8988T (cell line): ENCODE results near the gene POU2F1.
"Not testable (repeated sequence)": the region's sequence is repeated elsewhere in the genome, so short reads cannot be mapped to it uniquely, and the experiment has no call there.

ENCODE experiments used
- DNase-seq: peaks from one replicate; pipeline ENCODE4 v3.0.0; 2011

Gene POU2F1

DNA sequence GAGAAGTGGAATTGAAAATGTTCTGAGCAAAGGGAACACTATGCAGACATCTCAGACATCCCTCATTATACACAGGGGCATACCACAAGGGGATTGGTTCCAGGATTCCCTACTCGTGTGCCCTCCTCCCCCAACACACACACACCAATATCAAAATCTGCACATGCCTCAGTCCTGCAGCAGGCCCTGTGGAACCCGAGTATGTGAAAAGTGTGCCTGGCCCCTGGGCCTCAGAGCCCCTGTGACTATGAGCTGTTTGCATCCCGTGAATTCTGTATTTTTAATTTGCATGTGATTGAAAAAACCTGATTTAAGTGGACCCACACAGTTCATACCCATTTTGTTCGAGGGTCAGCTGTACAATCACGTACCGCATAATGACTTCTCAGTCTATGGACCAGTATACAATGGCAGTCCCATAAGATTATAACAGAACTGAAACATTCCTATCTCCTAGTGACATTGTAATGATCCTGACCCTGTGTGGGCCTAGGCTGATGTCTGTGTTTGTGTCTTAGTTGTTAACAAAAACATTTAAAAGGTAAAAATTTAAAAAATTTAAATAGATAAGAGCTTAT is 11.3 kb downstream of the POU2F1 start:
- no peak for DNase-seq

GRCh38 chr1:167232801-167233200 is 12.1 kb downstream of the POU2F1 start:
- no peak for DNase-seq

GRCh38 chr1:167233373-167233772 is 12.7 kb downstream of the POU2F1 start:
- DNase-seq: no peak

DNA sequence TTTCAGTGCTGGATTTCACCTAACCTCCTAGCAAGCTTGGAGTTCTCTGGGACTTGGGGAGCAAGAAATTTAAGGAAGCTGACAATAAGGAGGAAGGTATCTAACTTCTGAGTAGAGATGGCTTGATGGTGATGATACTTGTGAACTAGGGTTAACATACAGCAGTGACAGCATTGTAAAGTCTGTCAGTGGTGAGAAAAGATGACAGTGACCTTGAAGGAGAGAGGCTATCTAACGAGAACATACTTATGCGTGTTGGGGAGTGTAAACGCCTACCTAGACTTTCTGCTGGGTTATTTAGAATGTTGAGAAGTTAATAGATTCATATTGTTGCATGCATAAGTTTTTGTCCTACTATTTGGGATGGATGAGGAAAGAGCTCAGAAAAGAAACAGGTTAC is 16.3 kb downstream of the POU2F1 start:
- no peak for DNase-seq

DNA sequence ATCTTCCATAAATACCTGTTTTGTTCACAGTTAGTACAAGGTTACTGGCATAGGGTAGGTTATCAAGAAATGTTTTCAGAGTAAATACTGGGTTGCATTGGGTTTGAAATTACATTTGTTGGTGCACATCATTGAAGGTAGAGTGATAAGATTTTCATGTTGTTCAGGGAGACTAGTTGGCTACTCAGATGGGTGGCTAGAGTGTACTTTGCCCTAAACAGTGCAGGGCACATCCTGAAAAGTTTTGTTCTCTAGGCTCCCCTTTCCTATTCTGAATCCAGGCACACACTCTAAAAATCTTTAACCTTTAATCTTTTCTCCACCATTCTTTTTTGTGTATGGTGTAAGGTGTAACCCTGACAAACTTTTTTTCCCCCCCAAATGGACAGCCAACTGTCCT is 18.0 kb downstream of the POU2F1 start:
- DNase-seq: no peak

GRCh38 chr1:167239257-167239656 is 18.6 kb downstream of the POU2F1 start:
- no peak for DNase-seq

- DNase-seq: no peak
These were observed 23.6 kb downstream of the POU2F1 start for GRCh38 chr1:167244244-167244643.

DNA sequence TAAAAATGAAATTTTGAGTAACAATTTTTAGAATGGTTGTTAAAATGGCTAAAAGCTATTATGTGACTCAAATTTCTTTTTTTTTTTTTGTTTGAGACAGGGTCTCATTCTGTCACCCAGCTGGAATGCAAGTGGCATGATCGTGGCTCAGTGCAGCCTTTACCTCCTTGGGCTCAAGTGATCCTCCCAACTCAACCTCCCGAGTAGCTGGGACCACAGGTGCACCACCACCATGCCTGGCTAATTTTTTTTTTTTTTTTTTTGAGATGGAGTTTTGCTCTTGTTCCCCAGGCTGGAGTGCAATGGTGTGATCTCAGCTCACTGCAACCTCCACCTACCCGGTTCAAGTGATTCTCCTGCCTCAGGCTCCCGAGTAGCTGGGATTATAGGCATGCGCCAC is 24.5 kb downstream of the POU2F1 start:
- not testable (repeated sequence) for DNase-seq

DNA sequence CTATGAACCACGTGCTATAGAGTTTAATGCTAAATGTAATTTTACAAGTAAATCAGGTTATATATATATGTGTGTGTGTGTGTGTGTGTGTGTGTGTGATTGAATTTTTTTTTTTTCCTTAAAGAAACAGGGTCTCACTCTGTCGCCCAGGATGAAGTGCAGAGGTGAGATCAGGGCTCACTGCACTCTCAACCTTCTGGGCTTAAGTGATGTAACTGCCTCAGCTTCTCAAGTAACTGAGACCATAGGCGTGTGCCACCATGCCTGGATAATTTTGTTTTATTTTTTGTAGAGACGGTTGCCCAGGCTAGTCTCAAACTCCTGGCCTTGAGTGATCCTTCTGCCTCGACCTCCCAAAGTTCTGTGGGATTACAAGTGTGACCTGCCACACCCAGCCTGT is 26.3 kb downstream of the POU2F1 start:
- DNase-seq: no peak

GRCh38 chr1:167247754-167248153 is 27.1 kb downstream of the POU2F1 start:
- DNase-seq: no peak

GRCh38 chr1:167248707-167249642 is 28.3 kb downstream of the POU2F1 start:
- no peak for DNase-seq

DNA sequence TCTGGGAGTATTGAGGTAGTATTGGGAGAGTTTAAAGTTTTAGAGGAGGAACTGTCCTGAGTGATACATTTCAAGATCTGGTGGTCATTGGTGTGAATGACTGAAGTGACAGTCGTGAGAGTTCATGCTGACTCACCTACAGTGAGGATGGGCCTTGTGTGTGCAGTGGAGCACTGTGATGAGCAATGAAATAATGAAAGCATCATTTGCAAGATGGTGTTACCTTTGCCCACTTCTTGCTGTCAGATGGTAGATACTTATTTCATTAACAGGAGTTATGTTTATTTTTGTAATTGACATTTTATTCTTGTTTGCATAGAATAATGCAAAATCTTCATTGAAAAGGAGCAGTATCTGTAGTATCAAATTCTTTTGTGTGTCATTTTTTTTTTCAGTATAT is 29.0 kb downstream of the POU2F1 start:
- no peak for DNase-seq

DNA sequence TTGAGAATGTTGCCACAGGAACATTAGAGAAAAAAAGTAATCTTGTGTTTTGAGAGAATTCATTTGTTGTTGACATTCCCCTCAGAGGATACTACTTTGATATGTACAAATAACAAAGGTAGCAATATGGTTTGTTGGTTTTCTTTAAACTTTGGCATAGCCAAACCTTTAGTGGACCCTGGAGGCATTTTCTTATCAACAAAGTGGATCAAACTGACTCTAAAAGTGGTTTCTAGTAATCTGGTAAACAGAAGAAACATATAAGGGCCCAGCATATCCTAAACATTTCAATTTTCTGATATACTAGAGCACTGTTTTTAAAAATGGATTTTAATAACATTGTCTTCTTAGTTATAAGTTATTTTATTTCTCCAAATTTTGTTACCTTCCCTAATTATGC is 29.8 kb downstream of the POU2F1 start:
- no peak for DNase-seq

DNA sequence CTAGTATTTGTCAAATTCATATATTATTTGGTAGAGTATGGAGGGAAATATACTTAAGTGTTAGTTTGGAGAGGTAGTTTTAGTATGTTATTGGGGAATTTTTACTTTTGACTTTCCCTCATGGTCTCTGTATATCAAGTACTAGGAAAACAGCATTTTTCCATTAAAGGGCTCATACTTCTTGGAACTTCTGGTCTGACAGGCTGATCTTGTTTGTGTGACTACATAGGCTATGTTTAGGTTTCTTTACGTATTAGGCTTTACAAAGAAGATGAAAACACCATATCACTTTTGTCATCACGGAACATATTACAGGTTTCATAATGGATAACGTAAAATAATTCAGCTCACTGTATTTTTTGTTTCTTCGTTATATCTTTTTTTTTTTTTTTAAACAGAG is 30.8 kb downstream of the POU2F1 start:
- no peak for DNase-seq

DNA sequence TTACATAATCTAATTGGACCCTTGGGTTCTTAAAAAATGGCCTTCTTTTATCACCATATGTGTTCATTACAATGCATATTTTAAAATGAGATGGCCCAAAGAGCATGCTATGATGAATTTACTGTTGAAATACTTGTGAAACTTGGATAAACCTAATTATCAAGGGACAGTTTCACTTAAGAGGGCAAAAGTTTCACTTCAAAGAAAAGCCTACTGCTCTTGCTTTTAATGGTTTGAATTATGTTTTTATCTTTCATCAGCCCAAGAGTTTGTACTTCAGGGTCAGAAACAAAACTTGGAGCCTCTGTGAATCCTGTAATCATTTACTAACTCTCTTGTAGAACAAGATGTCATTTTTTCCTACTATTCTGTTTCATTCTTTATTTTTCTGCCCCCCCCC is 32.3 kb downstream of the POU2F1 start:
- DNase-seq: no peak

DNA sequence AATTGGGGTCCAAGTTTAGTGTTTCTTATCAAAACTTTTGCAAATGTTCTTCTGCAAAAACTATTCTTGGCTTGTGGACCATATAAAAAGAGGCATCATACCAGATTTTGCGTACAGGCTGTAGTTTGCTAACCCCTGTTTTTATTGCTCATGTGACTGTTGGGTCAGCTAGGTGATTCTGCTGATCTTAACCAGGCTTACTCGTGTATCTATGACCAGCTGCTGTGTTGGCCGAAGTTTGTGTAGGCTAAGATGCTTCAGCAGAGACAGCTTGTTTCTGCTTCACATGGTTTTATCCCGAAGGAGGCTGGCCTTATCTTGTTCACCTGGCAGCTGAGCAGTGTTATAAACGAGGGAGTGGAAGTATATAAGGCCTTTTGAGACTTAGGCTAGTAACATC is 38.2 kb downstream of the POU2F1 start:
- DNase-seq: no peak

- DNase-seq: no peak
These were observed 42.1 kb downstream of the POU2F1 start for GRCh38 chr1:167262836-167263235.

DNA sequence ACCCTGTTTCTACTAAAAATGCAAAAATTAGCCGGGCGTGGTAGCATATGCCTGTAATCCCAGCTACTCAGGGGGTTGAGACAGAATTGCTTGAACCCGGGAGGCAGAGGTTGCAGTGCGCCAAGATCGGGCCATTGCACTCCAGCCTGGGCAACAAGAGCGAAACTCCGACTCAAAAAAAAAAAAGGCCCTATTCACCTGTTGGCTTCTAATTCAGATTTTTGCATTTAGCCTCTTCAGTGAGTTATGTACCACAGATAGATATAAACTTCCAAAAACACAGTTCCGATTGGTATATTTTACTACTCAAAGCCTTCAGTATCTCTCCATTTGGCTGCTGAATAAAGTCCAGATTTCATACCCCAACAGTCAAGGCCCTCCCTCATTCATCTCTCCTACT is 42.7 kb downstream of the POU2F1 start:
- no peak for DNase-seq

GRCh38 chr1:167263819-167264464 is 43.3 kb downstream of the POU2F1 start:
- DNase-seq: no peak

GRCh38 chr1:167266965-167267364 is 46.3 kb downstream of the POU2F1 start:
- no peak for DNase-seq

- DNase-seq: no peak
These were observed 47.7 kb downstream of the POU2F1 start for GRCh38 chr1:167268347-167268787.

DNA sequence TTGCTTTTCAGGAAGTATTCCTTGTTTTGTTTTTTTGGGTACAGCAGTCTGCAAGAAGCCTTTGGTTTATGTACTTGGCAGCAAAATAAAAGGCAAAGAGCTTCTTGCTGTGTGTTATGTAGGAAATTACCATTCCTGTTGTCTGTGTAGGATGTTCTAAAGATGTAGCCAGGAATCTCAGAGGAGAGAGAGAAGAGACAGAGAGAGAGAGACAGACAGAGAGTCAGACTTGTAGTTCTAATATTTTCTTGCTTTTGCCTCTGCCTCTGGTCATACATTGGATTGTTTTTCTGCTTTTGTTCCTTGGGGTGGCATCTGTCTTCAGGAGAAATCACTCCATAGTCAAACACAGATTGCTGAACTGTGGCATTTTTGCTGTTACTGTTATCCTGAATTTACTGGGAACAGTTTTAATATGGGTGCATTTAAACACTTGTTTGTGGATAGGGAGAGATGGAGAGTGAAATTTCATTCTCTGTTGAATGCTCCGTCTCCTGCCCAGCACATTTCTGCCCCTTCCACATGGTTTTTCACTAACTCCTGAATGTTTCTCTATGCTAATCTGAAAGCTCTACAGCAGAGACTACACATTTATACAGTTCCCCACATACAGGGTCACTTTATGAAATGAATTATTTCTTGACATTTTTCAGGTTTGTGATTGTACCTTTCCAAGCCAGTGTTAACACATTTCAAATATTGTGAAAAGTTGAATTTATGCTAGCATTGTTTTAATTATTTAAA is 49.8 kb downstream of the POU2F1 start:
- no peak for DNase-seq

GRCh38 chr1:167272369-167272957 is 51.8 kb downstream of the POU2F1 start:
- no peak for DNase-seq
